Stimulated activated CD8-positive, alpha-beta memory T cell treated with anti-CD3 and anti-CD28 coated beads, Interleukin-7, amount 100 ng/mL, for 48 hours (primary cell): ENCODE measurements around the gene ARHGEF33.
"Not testable (repeated sequence)": the region's sequence is repeated elsewhere in the genome, so short reads cannot be mapped to it uniquely, and the experiment has no call there.

Experiments
- DNase-seq, 2 donors: peaks; one replicate each; pipeline ENCODE4 v3.0.0-alpha.2; 2020; ENCODE audit warnings: low read depth in 1 of 2; ENCODE audit errors: extremely low read depth in 1 of 2

ARHGEF33 gene

GRCh38 chr2:38907743-38908562, 18.3 kb downstream of the ARHGEF33 start:
- DNase-seq = no peak

- no peak for DNase-seq
Observed at GRCh38 chr2:38909872-38910271, 20.2 kb downstream of the ARHGEF33 start.

GRCh38 chr2:38911191-38911590, 21.5 kb downstream of the ARHGEF33 start:
- DNase-seq = no peak

GRCh38 chr2:38912619-38913018, 22.9 kb downstream of the ARHGEF33 start:
- no peak for DNase-seq

GRCh38 chr2:38922389-38922788, 32.7 kb downstream of the ARHGEF33 start:
- DNase-seq = no peak

- no peak for DNase-seq
Observed at GRCh38 chr2:38922902-38923301, 33.2 kb downstream of the ARHGEF33 start.

GRCh38 chr2:38925982-38926381, 36.3 kb downstream of the ARHGEF33 start:
- DNase-seq = no peak

GRCh38 chr2:38930600-38930999, 40.9 kb downstream of the ARHGEF33 start:
- DNase-seq = no peak

- no peak for DNase-seq
Observed at GRCh38 chr2:38932586-38932985, 42.9 kb downstream of the ARHGEF33 start.

GRCh38 chr2:38933653-38934052, 44.0 kb downstream of the ARHGEF33 start:
- DNase-seq = no peak

- DNase-seq = no peak
Observed at GRCh38 chr2:38934742-38935141, 45.1 kb downstream of the ARHGEF33 start.

GRCh38 chr2:38935568-38936172, 46.0 kb downstream of the ARHGEF33 start:
- DNase-seq = no peak

- DNase-seq = not testable (repeated sequence)
Observed at GRCh38 chr2:38936516-38936915, 46.8 kb downstream of the ARHGEF33 start.

- no peak for DNase-seq
Observed at GRCh38 chr2:38937548-38937947, 47.9 kb downstream of the ARHGEF33 start.

GRCh38 chr2:38940746-38941145, 51.1 kb downstream of the ARHGEF33 start:
- no peak for DNase-seq

- no peak for DNase-seq
Observed at GRCh38 chr2:38943784-38944183, 54.1 kb downstream of the ARHGEF33 start.

- no peak for DNase-seq
Observed at GRCh38 chr2:38945372-38945771, 55.7 kb downstream of the ARHGEF33 start.

GRCh38 chr2:38945911-38946310, 56.2 kb downstream of the ARHGEF33 start:
- no peak for DNase-seq

- peak; percentile 21 to 57 for DNase-seq
Observed at GRCh38 chr2:38947241-38948239, 57.9 kb downstream of the ARHGEF33 start.

GRCh38 chr2:38948387-38948882, 58.8 kb downstream of the ARHGEF33 start:
- no peak for DNase-seq

- no peak for DNase-seq
Observed at GRCh38 chr2:38948995-38949394, 59.3 kb downstream of the ARHGEF33 start.
